Right kidney (tissue), 1 donor: Measurements from ENCODE around the gene ACAD10.

ENCODE experiments used
- DNase-seq: peaks from one replicate; pipeline ENCODE4 v3.0.0-alpha.2; 2016

ACAD10 gene

DNA sequence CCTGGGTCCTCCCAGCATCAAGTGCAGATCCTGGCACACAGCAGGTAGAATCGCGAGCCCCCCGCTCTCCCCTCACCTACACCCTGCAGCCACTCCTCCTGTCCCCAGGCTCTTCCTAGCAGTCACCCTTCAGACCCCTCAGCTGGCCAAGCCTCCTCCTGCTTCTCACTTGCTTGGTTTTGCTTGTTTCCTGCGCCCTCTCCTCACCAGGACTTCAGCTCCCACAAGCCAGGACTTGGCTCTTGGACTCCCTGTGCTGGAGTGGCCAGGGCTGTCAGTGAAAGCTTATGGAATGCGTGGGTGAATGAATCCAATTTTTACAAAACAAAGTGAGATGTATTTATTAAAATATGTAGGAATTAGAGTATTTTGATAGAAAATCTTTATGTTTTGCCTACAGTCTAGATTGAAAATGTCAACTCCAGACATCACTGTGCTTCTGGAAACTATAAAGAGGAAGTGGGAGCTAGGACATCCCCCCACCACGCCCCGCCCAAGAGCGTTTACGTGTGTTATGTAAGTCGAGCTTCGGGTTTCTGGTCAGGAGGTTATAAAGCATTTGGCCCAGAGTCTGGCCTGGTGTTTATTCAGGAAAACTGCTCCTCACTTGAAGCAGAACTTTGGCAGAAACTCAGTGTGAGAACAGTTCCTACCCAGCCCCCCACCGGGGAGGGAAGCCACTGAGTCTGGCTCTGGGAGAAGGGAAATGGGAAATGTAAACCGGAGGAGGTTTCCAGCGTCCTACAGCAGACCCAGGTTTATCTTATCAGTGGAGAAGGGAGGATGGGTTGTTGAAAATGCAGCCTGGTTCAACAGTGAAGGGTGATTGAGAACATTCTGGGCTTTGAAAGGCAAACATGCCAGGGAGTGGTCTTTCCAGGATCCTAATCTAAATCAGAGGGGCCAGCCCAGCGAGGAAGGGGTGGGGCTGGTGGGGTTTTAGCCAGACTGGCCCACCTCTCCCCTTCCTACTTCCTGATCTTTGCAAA, 89.6 kb downstream of the ACAD10 start:
- peak; percentile 69 for DNase-seq

DNA sequence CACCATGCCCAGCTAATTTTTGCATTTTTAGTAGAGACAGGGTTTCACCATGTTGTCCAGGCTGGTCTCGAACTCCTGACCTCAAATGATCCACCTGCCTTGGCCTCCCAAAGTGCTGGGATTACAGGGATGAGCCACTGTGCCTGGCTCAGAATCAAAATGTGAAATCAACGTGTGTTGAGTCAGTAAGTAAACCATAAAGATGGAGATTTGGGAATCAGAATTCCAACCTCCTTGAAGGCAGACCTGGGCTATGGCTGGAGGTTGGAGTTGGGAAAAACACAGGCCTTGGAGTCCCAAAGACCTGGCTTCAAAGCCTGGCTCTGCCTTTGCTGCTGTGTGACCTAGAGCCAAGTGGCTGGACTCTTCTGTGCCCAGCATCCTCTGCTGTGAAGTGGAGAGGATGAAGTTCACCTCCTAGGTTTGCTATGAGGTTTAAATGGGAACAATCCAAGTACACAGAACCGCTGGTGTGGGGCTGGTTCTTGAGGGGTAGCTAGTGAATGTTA, 91.0 kb downstream of the ACAD10 start:
- no peak for DNase-seq

DNA sequence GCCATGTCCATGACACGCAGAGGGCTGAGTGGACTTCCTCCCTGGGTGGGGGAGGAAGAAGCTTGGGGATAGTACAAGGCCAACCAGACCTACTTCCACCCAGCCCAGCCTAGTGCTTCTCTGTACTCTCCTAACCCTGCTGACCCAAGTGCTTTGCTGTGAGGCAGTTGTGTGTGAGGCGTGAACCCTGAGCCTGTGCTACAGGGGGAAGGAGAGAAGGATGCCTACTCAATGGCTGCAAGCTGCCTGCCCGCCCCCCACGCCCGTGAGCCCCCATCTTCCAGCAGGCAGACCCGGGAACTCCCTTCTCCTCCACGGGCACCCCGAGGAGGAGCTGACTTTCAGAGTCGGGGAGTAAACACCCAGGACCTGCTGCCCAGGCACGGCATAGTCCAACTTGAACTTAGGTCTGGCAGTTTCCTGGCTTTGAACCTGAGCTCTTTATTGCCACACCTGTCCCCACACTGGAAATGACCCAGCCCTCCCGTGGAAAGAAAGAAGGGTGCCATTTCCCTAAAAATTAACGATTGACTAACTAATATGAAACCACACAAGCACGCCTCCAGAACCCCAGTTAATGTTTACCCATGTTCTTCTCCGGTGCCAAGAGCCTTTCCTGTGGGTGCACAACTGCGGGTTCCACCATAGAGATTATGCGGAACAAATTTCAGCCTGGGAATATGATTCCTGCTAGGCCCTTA, 91.6 kb downstream of the ACAD10 start:
- DNase-seq, result no peak

DNA sequence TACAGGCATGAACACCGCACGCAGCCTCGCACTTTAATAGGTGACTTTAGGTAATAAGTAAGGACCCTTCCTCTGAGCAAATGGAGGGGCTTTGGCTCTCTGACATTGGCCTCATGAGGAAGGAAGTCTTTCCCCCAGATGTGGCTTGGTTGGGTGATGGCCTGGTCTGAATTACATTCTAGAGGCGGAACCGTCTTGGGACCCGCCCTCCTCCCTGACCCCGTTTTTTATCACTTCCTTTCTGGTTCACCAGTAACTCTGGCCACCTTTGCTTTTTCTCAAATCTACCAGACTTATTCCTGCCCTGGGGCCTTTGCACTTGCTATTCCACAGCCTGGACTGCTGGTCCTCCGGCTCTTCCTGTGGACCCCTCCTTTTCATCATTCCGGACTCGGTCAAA, 94.3 kb downstream of the ACAD10 start:
- DNase-seq, result no peak

DNA sequence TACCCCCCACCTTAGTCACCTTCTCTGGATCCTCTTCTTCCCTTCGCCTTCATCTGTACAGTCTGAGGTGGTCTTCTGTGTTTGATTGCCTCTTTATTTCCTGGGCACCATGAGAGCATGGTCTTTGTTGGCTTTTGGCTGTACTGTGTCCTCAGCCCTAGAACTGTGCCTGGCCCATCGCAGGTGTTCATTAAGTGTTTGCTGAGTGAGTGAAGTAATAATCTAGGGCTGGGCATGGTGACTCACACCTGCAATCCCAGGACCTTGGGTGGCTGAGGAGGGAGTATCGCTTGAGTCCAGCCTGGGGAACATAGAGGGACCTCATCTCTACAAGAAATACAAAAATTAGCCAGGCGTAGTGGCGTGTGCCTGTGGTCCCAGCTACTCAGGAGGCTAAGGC, 94.8 kb downstream of the ACAD10 start:
- DNase-seq, result no peak

DNA sequence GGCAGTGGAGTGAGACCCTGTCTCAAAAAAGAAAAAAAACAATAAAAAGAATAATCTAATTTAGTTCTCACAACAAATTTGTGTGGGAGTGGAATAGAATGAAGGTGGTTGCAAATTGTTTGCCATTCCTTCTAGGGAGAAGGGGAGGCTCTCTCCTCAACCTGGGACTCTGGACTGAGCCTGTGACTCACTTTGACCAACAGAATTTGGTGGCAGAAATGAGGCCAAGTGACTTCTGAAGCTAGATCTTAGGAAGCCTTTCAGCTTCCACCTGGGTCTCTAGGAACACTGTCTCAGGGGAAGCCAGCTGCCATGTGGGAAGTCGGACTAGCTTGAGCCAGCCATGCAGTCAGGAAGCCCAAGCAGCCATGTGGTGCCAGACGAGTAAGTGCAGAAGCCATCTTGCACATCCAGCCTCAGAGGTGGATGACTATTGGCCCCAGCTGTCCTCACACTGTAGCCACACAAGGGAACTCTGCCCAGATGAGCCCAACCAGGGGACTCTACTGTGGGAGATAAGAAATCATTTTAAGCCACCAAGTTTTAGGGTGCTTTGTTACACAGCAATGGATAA, 95.3 kb downstream of the ACAD10 start:
- DNase-seq, result no peak

DNA sequence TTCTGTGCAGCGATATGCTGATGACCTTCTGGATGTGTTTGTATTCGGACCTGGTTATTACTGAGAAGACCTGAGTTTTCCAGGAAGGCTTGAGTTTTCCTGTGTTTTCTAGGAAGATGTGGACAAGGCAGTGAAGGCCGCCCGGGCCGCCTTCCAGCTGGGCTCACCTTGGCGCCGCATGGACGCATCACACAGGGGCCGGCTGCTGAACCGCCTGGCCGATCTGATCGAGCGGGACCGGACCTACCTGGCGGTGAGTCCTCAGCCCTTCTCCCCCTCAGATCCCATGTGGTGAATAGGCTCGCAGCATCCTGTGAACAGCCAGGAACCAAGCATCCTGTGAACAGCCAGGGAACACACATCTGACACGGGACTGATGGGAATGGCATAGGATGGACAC, 97.2 kb downstream of the ACAD10 start:
- DNase-seq, result no peak

DNA sequence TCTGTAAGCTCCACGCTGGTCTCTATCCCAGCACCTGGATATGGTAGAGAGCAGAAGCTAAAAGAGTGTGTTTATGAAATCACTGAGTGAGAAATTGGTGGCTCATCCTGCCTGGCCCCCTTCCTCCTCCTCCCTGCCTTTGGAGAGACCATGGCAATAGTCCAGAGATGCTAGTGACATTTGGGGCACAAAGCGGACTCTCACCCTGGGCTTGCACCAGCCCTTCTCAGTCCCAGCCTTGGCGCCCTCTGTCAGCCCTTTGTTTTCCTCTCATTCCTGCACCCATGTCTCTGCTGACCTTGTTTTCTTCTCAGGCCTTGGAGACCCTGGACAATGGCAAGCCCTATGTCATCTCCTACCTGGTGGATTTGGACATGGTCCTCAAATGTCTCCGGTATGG, 99.1 kb downstream of the ACAD10 start:
- no peak for DNase-seq

DNA sequence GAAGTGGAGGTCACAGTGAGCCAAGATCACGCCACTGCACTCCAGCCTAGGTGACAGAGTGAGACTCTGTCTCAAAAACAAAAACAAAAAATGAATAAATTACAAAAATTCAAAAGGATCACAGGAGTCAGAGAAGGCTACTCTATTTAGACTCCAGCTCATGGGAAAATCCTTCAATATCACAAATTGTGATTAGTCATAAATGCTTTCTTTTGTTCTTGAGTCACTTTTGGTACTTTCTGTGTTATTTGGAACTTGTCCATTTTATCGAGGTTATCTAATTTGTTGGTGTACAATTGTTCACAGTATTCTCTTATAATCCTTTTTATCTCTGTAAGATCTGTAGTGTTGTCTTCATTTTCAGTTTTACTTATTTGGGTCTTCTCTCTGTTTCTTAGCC, 99.8 kb downstream of the ACAD10 start:
- no peak for DNase-seq

DNA sequence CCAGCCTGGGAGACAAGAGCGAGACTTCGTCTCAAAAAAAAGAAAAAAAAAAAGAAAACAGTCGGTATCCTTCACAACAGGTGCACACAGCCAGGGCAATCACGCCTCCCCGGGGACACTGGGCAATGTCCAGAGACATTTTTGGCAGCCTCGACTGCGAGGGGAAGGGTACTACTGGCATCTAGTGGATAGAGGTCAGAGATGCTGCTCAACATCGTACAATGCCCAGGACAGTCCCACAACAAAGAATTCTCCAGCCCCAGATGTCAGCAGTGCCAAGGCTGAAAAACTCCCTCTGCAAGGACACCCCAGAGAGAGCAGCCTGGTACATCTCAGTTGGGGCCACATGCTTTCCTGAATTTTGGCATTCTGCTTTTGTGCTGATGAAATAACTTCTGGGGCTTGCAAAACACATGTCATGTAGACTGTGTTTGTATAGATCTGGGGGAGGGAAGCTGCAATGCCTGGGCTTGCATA, 102.4 kb downstream of the ACAD10 start:
- DNase-seq, result no peak

DNA sequence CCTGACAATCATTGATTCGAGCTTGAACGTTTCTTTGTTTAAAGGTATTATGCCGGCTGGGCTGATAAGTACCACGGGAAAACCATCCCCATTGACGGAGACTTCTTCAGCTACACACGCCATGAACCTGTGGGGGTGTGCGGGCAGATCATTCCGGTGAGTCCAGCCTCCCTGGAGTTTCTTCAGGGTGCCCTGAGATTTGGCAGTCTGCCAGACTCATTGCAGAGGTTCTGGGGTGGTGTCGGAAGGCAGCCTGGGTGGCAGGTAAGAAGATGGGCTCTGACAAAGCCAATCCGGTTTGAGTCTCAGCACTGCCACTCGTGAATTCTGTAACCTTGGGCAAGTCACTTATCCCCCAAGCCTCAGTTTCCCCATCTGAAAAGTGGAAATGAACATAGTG, 103.9 kb downstream of the ACAD10 start:
- no peak for DNase-seq

DNA sequence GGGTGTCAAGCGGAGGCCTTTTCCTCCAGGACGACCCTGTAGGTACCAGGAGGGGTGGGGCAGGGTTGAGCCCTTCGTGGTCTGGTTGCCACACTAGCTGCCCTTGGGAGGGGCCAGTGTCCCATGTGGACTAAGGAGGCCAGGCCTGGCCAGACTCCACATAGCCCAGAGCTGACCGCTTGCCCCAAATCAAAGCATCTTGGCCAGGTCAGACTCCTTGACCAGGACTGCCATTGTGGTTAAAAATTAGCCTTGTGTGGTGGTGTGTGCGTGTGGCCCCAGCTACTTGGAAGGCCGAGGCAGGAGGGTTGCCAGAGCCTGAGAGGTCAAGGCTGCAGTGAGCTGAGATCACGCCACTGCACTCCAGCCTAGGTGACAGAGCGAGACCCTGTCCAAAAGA, 105.7 kb downstream of the ACAD10 start:
- DNase-seq, result no peak

DNA sequence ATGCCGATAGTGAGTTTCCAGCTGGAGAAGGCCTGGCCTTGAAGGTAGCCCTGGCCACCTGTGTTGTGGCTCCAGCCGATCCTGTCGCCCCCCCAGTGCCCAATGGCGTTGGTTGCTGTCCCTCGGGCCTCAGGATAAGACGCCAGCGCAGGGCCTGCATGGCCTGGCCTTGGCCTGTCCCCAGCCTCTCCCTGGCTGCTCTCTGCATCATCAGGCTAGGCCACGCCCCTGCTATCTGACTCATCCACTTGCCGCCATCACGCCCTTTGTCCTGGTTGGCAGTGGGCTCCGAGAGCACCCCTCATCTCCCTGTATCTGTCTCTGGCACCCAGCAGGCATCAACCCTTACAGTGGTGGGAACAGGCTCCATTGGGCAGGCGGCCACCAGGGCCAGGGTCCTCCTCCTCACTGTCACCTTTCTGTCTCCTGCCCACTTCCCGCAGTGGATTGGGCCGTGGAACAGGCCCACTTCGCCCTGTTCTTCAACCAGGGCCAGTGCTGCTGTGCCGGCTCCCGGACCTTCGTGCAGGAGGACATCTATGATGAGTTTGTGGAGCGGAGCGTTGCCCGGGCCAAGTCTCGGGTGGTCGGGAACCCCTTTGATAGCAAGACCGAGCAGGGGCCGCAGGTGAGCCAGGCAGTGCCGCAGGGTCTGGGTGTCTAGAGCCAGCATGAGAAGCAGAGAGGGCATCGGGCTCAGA, 106.5 kb downstream of the ACAD10 start:
- DNase-seq, result no peak

DNA sequence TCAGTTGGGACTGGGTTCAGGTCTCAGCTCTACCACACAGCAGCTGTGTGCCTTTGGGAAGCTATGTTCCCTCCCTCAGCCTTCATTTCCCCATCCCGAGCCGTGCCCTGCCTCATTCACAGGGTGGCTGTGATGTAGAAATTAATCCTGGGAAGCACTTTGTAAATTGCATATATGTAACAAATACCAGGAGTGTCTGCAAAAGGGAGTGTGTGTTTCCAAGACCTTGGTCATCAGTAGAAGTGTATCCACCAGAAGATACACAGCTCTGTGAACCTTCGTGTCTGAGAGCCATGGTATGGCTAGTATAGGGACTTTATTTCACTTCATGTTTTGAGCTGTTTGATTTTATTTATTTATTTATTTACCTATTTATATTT, 107.0 kb downstream of the ACAD10 start:
- DNase-seq, result no peak

DNA sequence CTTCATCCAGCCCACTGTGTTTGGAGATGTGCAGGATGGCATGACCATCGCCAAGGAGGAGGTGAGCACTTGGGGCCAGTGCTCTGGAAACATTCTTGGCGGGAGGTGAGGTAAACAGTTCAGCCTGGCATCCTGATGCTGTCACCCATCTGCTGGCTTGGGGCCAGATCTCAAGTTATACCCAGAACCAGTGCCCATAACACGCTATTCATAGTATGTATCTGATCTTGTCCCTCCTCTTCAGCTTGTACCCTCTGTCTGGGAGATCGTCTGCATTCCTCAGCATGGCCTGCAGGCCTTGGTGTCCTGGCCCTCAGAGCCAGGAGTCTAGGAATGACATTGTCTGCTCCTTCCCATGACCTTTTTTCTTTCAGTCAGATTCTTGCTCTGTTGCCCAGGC, 112.3 kb downstream of the ACAD10 start:
- no peak for DNase-seq

DNA sequence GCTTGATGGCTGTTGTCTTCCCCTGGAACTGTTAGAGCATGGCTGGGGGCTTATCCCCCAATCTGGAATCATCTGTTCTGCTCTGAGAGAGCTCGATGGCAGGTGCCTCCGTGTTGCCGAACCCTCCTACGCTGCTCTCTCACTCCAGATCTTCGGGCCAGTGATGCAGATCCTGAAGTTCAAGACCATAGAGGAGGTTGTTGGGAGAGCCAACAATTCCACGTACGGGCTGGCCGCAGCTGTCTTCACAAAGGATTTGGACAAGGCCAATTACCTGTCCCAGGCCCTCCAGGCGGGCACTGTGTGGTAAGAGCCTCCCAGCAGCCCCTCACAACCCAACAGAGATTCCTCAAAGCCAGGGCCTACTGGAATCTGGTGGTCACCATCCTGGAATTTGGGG, 113.9 kb downstream of the ACAD10 start:
- no peak for DNase-seq

DNA sequence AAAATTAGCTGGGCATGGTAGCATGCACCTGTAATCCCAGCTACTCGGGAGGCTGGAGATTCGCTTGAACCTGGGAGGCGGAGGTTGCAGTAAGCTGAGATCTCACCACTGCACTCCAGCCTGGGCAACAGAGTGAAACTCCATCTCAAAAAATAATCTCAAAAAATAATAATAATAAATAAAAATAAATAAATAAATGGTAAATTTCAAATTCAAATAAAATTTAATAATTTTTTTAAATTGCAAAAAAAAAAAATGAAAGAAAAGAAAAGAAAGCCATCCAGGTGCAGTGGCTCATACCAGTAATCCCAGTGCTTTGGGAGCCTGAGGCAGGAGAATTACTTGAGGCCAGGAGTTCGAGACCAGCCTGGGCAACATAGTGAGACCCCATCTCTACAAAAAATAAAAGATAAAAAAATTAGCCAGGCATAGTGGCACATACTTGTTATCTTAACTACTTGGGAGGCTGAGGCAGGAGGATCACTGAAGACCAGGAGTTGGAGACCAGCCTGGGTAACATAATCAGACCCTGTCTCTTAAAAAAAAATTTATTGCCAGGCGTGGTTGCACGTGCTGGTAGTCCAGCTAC, 117.3 kb downstream of the ACAD10 start:
- no peak for DNase-seq

DNA sequence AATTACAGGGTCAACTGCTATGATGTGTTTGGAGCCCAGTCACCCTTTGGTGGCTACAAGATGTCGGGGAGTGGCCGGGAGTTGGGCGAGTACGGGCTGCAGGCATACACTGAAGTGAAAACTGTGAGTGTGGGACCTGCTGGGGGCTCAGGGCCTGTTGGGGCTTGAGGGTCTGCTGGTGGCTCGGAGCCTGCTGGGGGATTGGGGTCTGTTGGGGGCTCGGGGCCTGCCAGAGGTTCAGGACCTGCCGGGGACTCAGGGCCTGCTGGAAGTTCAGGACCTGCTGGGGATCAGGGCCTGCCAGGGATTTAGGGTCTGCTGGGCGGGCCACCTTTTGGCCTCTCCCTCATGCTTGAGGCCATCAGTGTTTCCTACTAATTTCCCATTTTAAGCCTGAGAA, 118.0 kb downstream of the ACAD10 start:
- no peak for DNase-seq

DNA sequence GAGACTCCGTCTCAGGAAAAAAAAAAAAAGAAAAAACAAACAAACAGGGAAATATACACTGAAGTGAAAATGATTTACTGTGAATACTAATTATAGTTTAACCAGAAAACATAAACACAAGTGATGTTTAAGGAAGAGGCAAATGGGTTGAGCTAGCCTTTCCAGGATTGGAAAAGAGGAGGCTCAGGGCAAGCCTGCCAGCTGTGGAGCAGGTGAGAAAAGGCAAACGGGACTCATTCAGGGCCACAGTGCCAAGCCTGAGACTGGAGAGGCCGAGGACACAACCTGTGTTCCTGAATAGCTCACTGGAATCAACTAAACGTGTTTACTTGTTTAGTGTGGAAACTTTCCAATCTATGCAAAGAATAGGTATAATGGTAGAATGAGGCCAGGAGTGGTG, 120.5 kb downstream of the ACAD10 start:
- no peak for DNase-seq
